ENCODE results near the gene COL23A1. TPM values are rescaled to one million over a fixed set of nuclear protein-coding genes. Genes with fewer than 3 reads are reported as not detected.

The COL23A1 gene
- total and polyA plus RNA-seq, 2 of the 13 experiments (the other 11 are each of a cell fraction or from before 2014, with no cell fraction given) = not detected

GRCh38 chr5:178297751-178298150 is 292.4 kb downstream of the COL23A1 start (continued):
- TF ChIP-seq TFE3 (CRISPR knock-in tag; IDR thresholded peaks at IDR 0.05) (no peak), ZNF230 (CRISPR knock-in tag; IDR thresholded peaks at IDR 0.05) (no peak), SRSF9 (IDR thresholded peaks at IDR 0.05; ENCODE audit: borderline replicate concordance, insufficient read depth, low read depth, low read length, poor library complexity, severe bottlenecking) (no peak)

- WGBS (ENCODE audit: low lambda C conversion rate) = 62% methylated on average over 6 of the region's 6 CpGs
- DNase-seq (ENCODE audit: low spot score) (no peak), FAIRE-seq (no peak), ATAC-seq (no peak)
- in situ Hi-C loops (cut with HindIII; ENCODE audit: extremely low pct_ligation_motif_present, low pct_unique_long_range_greater_than_20kb) = no loop called here
- POLR2A ChIA-PET = no interaction called here
- BruUV-seq (replicated peaks) = no TSS peak
- Histone ChIP-seq H3K4me3 (replicated peaks in 1 of 3; ENCODE audit: insufficient read depth in 1 of 3, low read depth in 2 of 3, low read length in 3 of 3) (no peak overlapping the region), H4K20me1 (ENCODE audit: insufficient read depth, low read length) (no peaks in the 10 kb centered on the region), H3K9me3 (ENCODE audit: low read length) (no peaks in the 10 kb centered on the region), H3K4me2 (ENCODE audit: low read depth, low read length) (no peak overlapping the region), H2AFZ (ENCODE audit: low read length) (no peak overlapping the region), H3K27me3 (ENCODE audit: control insufficient read depth in 1 of 2, insufficient read depth in 2 of 2, low read length in 2 of 2) (peaks cover 3 to 7% of the 10 kb centered on the region in 2 experiments; a peak in 4 of 5 replicates), H3K36me3 (replicated peaks in 1 of 2; ENCODE audit: control insufficient read depth in 1 of 2, insufficient read depth in 2 of 2, low read length in 2 of 2) (no peaks in the 10 kb centered on the region), H3K27ac (ENCODE audit: extremely low read length, insufficient read depth, low read length) (no peak overlapping the region), H3K79me2 (ENCODE audit: insufficient read depth, low read length) (no peaks in the 10 kb centered on the region), H3K4me1 (ENCODE audit: insufficient read depth, low read length) (no peaks in the 10 kb centered on the region), H3K9ac (ENCODE audit: insufficient read depth, low read depth, low read length) (no peak overlapping the region)
- CTCF ChIA-PET (ENCODE audit: low intra/inter-chr PET ratio, low total read pairs) = no interaction called here
- intact Hi-C loops (cut with micrococcal nuclease; ENCODE audit: unreplicated experiment) = no loop called here
- no peak for TF ChIP-seq ZBTB4 (CRISPR knock-in tag; IDR thresholded peaks at IDR 0.05; ENCODE audit: borderline replicate concordance)
- no peak for TF ChIP-seq ZBTB10 (CRISPR knock-in tag; IDR thresholded peaks at IDR 0.05; ENCODE audit: borderline replicate concordance)
- TF ChIP-seq ZNF224 (CRISPR knock-in tag; IDR thresholded peaks at IDR 0.05) = no peak
- TF ChIP-seq SP2 (CRISPR knock-in tag; IDR thresholded peaks at IDR 0.05) = no peak
- TF ChIP-seq JUND (CRISPR knock-in tag; IDR thresholded peaks at IDR 0.05) = no peak
- TF ChIP-seq GATAD1 (CRISPR knock-in tag; IDR thresholded peaks at IDR 0.05) = no peak
- TF ChIP-seq ZBTB20 (CRISPR knock-in tag; IDR thresholded peaks at IDR 0.05; ENCODE audit: borderline replicate concordance, low read depth) = no peak
- no peak for TF ChIP-seq CHD2 (IDR thresholded peaks at IDR 0.05; ENCODE audit: low read depth, low read length)
- no peak for TF ChIP-seq ATF5 (CRISPR knock-in tag; IDR thresholded peaks at IDR 0.05; ENCODE audit: low read depth)
- no peak for TF ChIP-seq TFAP4 (IDR thresholded peaks at IDR 0.05; ENCODE audit: borderline replicate concordance, low read depth)
- TF ChIP-seq ZNF761 (CRISPR knock-in tag; conservative IDR thresholded peaks at IDR 0.05) = no peak
These were observed 294.1 kb downstream of the COL23A1 start for GRCh38 chr5:178296066-178296465.
